Measurements from ENCODE around the gene SPATS1.

SPATS1 gene, protein sequence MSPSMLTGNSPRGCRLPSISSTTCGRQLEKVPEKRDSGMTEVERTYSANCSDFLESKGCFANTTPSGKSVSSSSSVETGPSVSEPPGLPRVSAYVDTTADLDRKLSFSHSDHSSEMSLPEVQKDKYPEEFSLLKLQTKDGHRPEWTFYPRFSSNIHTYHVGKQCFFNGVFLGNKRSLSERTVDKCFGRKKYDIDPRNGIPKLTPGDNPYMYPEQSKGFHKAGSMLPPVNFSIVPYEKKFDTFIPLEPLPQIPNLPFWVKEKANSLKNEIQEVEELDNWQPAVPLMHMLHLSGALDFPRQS

DNA sequence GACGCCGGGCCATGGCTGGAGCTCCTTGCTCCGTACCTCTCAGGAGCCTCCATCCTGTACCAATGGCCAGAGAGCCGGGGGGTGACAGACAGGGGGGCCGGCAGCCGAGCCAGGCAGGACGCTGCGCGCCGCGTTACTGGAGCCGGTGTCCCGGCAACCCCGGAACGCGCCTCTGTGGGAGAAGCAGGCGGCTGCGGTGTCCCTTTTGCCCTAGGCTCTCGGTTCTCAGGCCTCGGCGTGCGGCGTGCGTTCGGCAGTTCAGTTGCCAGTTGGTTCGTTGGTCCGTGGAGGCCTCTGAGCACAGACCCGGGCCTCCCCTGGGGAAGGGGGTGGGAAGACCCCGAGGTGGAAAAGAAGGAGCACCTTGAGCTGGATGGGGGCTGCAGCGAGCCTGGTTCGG is at the start of gene SPATS1:
Gene SPATS1, plus strand, starts transcription at position 162 of the 400 bp plus-strand sequence. CDS start 446 bp downstream, outside the sequence.
- Histone ChIP-seq H3K4me3 (replicated peaks; ENCODE audit: low read depth, low read length) (no peak within 1 kb of the TSS), H3K36me3 (ENCODE audit: control insufficient read depth, insufficient read depth, low read length) (no peaks in the 10 kb centered on the region), H3K27me3 (replicated peaks; ENCODE audit: control insufficient read depth, insufficient read depth, low read length) (no peaks in the 10 kb centered on the region; the same call in none of the 2 replicates)
- TF ChIP-seq, protein P1, sequence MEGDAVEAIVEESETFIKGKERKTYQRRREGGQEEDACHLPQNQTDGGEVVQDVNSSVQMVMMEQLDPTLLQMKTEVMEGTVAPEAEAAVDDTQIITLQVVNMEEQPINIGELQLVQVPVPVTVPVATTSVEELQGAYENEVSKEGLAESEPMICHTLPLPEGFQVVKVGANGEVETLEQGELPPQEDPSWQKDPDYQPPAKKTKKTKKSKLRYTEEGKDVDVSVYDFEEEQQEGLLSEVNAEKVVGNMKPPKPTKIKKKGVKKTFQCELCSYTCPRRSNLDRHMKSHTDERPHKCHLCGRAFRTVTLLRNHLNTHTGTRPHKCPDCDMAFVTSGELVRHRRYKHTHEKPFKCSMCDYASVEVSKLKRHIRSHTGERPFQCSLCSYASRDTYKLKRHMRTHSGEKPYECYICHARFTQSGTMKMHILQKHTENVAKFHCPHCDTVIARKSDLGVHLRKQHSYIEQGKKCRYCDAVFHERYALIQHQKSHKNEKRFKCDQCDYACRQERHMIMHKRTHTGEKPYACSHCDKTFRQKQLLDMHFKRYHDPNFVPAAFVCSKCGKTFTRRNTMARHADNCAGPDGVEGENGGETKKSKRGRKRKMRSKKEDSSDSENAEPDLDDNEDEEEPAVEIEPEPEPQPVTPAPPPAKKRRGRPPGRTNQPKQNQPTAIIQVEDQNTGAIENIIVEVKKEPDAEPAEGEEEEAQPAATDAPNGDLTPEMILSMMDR (IDR thresholded peaks at IDR 0.05; ENCODE audit: insufficient read depth, low read length, poor library complexity, severe bottlenecking), result no peak
- DNase-seq (ENCODE audit: extremely low read depth, insufficient read length), result no peak

DNA sequence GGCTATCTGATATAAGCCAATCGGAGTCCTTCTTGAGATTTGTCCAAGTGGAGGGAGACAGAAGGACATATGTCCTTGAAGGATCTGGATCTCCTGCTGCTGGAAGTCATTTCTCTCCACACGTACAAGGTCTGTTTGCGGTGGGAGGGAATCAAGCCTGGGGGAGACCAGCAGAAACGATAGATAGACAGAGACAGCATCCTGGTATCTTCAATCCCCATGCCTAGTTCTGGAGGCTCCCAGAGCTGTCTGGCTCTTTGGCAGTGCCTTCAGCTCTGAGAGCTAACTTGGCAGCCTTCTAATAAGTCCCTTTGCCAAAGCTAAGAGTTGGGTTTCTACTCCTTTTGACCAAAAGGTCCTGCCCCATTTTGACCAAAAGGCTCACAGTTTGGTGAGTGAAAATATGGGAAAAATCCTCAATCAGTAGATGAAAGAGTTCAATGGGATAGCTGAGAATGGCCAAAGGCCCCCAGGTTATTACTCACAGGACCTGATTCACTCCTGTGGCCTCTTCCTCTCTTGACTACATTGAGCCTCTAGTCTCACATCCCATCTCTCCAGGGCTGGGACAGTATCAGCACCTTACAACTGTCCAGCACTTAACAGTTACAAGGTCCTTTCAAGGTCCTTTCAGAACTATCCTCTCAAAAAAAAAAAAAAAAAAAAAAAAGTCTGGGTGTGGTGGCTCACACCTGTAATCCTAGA is 49.6 kb upstream of the SPATS1 start:
- DNase-seq (ENCODE audit: extremely low read depth, insufficient read length), result no peak
- TF ChIP-seq, protein P1 (IDR thresholded peaks at IDR 0.05; ENCODE audit: insufficient read depth, low read length, poor library complexity, severe bottlenecking), result no peak
- Histone ChIP-seq H3K4me3 (replicated peaks; ENCODE audit: low read depth, low read length) (no peak overlapping the region), H3K27me3 (replicated peaks; ENCODE audit: control insufficient read depth, insufficient read depth, low read length) (peaks cover 1% of the 10 kb centered on the region; the same call in 1 of the 2 replicates), H3K36me3 (ENCODE audit: control insufficient read depth, insufficient read depth, low read length) (no peaks in the 10 kb centered on the region)

DNA sequence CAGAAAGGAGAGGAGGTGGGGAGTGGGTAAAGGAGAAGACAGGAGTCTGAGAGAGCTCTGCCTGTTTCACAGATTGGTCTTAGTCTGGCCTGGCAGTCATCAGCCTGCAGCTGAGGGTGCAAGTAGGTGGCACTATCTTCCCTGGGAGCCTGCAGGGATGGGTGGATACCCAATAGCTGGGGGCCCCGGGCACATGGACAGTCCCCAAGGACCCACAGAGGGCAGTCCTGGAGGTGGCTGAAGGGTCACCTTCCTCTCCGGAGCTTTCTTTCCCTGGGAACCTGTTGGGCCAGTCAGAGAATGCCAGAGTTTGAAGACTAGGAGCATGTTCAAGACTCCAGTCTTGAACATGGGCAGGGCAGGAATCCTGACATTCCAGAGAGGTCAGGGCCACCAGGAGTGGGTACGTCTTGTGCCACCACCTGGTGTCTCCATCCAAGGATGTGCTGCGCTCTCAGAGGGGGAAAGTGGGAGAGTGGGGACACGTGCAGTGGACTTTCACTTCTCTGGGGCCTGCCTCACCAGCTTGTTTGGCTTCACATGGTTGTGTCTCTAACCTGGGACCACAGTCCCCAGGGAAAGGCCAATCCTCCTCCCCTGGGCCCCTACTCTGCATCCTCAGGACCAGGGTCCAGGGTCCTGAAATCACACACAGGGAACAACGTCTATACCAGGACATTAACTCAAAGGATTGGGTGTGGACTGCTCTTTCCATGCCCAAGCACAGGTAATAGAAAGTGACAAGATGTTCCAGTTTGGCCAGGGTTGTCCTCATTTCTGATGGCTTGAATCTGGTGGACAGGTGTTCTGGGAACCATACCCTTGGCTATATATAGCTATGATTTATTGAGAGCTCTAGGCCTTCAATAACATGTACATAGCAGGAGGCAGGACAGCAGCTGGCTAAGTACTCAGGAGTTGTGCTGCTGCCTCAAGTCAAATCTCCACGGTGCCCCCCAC is 47.3 kb upstream of the SPATS1 start:
- H3K4me3 ChIP-seq (replicated peaks; ENCODE audit: low read depth, low read length), result no peak overlapping the region
- no peak for DNase-seq (ENCODE audit: extremely low read depth, insufficient read length)
- H3K36me3 ChIP-seq (ENCODE audit: control insufficient read depth, insufficient read depth, low read length), result no peaks in the 10 kb centered on the region
- 0 out of 2 replicates have a peak, but pooled peaks cover 1% of the 10 kb centered on the region for H3K27me3 ChIP-seq (replicated peaks; ENCODE audit: control insufficient read depth, insufficient read depth, low read length)
- TF ChIP-seq, protein P1 (IDR thresholded peaks at IDR 0.05; ENCODE audit: insufficient read depth, low read length, poor library complexity, severe bottlenecking), result no peak

DNA sequence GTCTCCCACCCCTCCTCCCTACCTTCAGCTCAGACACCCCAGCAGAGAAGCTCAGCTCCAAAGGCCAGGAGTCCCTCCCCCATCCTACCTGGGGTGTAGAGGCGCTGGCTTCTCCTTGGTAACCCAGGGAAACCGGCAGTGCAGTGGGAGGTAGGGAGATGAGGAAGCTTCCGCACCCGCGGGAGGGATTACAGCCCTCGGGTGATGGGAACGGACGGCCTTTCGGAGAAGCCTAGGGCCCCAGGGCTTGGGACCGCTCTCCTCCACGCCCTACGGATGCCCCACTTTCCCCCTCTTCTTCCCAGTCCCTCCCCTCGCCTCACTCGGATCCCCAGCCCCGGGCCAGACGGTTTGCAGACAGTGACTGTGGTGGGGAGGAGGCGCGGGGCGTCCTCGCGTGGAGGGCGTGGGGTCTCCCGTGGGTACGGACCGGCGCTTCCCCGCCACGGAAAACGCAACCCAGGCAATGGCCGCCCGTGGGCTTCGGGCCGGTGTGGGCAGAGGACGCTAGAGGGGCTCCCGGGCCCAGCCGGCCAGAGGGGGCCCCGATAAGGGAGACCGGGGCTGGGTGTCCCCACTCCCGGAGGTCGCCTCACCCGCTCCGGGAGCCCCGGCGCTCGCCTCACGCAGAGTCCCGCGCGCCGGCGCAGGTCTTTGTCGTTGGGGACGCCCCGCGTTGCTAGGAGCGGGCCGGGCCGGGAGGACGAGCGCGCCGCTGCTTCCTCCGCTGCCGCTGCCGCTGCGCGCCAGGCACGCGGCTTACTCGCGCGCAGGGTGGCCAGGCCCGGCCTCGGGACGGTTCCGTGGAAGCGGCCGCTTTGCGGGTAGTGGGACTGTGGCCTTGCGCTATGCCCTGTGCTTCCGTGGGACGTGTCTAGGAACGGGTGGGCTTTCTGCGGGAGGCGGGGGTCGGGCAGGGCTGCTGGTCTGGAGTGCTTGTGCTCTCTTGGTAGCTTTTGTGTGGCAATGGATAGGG is 45.1 kb upstream of the SPATS1 start:
- peaks cover 12% of the 10 kb centered on the region for H3K36me3 ChIP-seq (ENCODE audit: control insufficient read depth, insufficient read depth, low read length)
- H3K4me3 ChIP-seq (replicated peaks; ENCODE audit: low read depth, low read length), result 0 out of 2 replicates have a peak overlapping the region, but pooled peaks have one; percentile 33
- TF ChIP-seq, protein P1 (IDR thresholded peaks at IDR 0.05; ENCODE audit: insufficient read depth, low read length, poor library complexity, severe bottlenecking), result no peak
- DNase-seq (ENCODE audit: extremely low read depth, insufficient read length), result no peak
- H3K27me3 ChIP-seq (replicated peaks; ENCODE audit: control insufficient read depth, insufficient read depth, low read length), result 0 out of 2 replicates have a peak, but pooled peaks cover 1% of the 10 kb centered on the region

Measured in GM06990 (cell line).